Naive thymus-derived CD8-positive, alpha-beta T cell (primary cell): ENCODE measurements around the gene DCBLD1. TPM values are rescaled to one million over a fixed set of nuclear protein-coding genes. Genes with fewer than 3 reads are reported as not detected.
A peak's percentile ranks its signal among the peaks of the same experiment; 100 is the strongest.

ENCODE experiments used
- ATAC-seq, 2 donors: fragments of 150-1000 bp; cut with Tn5 transposase in 1 of 2; sonication (Bioruptor Pico), chemical (Tn5 transposase) in 1 of 2; 1 replicate in 1 of 2; 2 replicates in 1 of 2; pipeline ENCODE4 v1.10.0; 2021; ENCODE audit warnings: mild to moderate bottlenecking in 2 of 2, moderate library complexity in 2 of 2
- POLR2A ChIA-PET: fragments of 350-600 bp; sonication (Branson Sonifier 250); formaldehyde crosslinking; loops from one replicate; lab custom pipeline; 2021; ENCODE audit warnings: antibody characterized with exemption; lab: Charles Lee
- DNase-seq, 10 donors: peaks; one replicate each; pipeline versions ENCODE4 v3.0.0 to v3.0.0-alpha.2; 2020 to 2022
- H3K27ac Mint-ChIP-seq, 10 donors: one replicate each; pipeline ENCODE4 v1.8.0; 2020 to 2022; ENCODE audit warnings: mild to moderate bottlenecking in 10 of 10, mixed read lengths in 10 of 10, moderate library complexity in 4 of 10, inconsistent platforms in 1 of 10
- H3K27me3 Mint-ChIP-seq, 5 donors: one replicate each; pipeline ENCODE4 v1.8.0; 2021 to 2022; ENCODE audit warnings: mixed read lengths in 5 of 5
- H3K36me3 Mint-ChIP-seq, 3 donors: one replicate each; pipeline ENCODE4 v1.8.0; 2020 to 2022; ENCODE audit warnings: mixed read lengths in 3 of 3, mild to moderate bottlenecking in 2 of 3, inconsistent platforms in 1 of 3
- H3K4me1 Mint-ChIP-seq, 4 donors: one replicate each; pipeline ENCODE4 v1.8.0; 2021 to 2022; ENCODE audit warnings: mixed read lengths in 4 of 4
- H3K4me3 Mint-ChIP-seq, 10 donors: one replicate each; pipeline ENCODE4 v1.8.0; 2020 to 2022; ENCODE audit warnings: mild to moderate bottlenecking in 10 of 10, mixed read lengths in 10 of 10, moderate library complexity in 6 of 10, inconsistent platforms in 1 of 10
- H3K9me3 Mint-ChIP-seq, 9 donors: one replicate each; pipeline ENCODE4 v1.8.0; 2020 to 2022; ENCODE audit warnings: mixed read lengths in 9 of 9, mild to moderate bottlenecking in 3 of 9, inconsistent platforms in 1 of 9, moderate library complexity in 1 of 9
- polyA plus RNA-seq, 3 donors: library from polyadenylated mRNA; unstranded; fragments of 300-500 nt; fragmentation: Illumina TruSeq; gene quantifications; one replicate each; pipeline ENCODE4 v1.2.3, GENCODE V29; 2021
- total RNA-seq, 8 experiments: library from RNA in 2 of 8; stranded (reverse) in 2 of 8; gene quantifications; one replicate each; pipeline ENCODE4 v1.2.3 and lab custom pipeline; 2021 to 2026

Gene DCBLD1
- total and polyA plus RNA-seq, 5 experiments from 2014 or later, result 2.9 to 8.3 (median 3.6) TPM

- H3K9me3 Mint-ChIP-seq, result no peaks in the 10 kb centered on the region
- DNase-seq (no peak), ATAC-seq (no peak)
- POLR2A ChIA-PET, result no interaction called here
- no peaks in the 10 kb centered on the region for H3K36me3 Mint-ChIP-seq
- H3K4me1 Mint-ChIP-seq, result peaks cover 0 to 2% (median 0%) of the 10 kb centered on the region in 4 donors
- peaks cover 0 to 3% (median 0%) of the 10 kb centered on the region in 5 donors for H3K27me3 Mint-ChIP-seq
- no peak overlapping the region for H3K27ac Mint-ChIP-seq
- H3K4me3 Mint-ChIP-seq, result no peak overlapping the region
Measured at GRCh38 chr6:117521791-117522502, 39.5 kb downstream of the DCBLD1 start.

GRCh38 chr6:117525607-117526006 is 43.1 kb downstream of the DCBLD1 start:
- no peak overlapping the region for H3K4me3 Mint-ChIP-seq
- POLR2A ChIA-PET, result no interaction called here

GRCh38 chr6:117530467-117531242 is 48.2 kb downstream of the DCBLD1 start:
- Mint-ChIP-seq H3K9me3 (no peaks in the 10 kb centered on the region), H3K4me3 (no peak overlapping the region), H3K27me3 (peaks cover 0 to 3% (median 0%) of the 10 kb centered on the region in 5 donors), H3K4me1 (peaks cover 0 to 3% (median 0%) of the 10 kb centered on the region in 4 donors), H3K36me3 (no peaks in the 10 kb centered on the region), H3K27ac (no peak overlapping the region)
- ATAC-seq, result no peak
- no peak for DNase-seq
- POLR2A ChIA-PET, result no interaction called here

More at GRCh38 chr6:117525607-117526006, 43.1 kb downstream of the DCBLD1 start:
- no peaks in the 10 kb centered on the region for H3K36me3 Mint-ChIP-seq
- H3K4me1 Mint-ChIP-seq, result no peaks in the 10 kb centered on the region
- no peak overlapping the region for H3K27ac Mint-ChIP-seq
- peaks cover 0 to 3% (median 0%) of the 10 kb centered on the region in 5 donors for H3K27me3 Mint-ChIP-seq
- DNase-seq (no peak), ATAC-seq (no peak)
- no peaks in the 10 kb centered on the region for H3K9me3 Mint-ChIP-seq

- Mint-ChIP-seq H3K27me3 (peaks cover 0 to 3% (median 0%) of the 10 kb centered on the region in 5 donors), H3K27ac (no peak overlapping the region), H3K36me3 (no peaks in the 10 kb centered on the region), H3K4me3 (no peak overlapping the region), H3K9me3 (no peaks in the 10 kb centered on the region), H3K4me1 (peaks cover 0 to 3% (median 0%) of the 10 kb centered on the region in 4 donors)
- POLR2A ChIA-PET, result interaction anchor here (1.3 to 1.4 kb wide), 2 partner anchors 16 to 18 kb away, joined by 3 read pairs; no protein-coding TSS in a partner anchor
- ATAC-seq (no peak), DNase-seq (no peak)
Measured at GRCh38 chr6:117531346-117531745, 48.9 kb downstream of the DCBLD1 start.

- Mint-ChIP-seq H3K9me3 (no peaks in the 10 kb centered on the region), H3K27ac (no peak overlapping the region), H3K4me1 (peaks cover 0 to 3% (median 0%) of the 10 kb centered on the region in 4 donors), H3K36me3 (no peaks in the 10 kb centered on the region), H3K4me3 (no peak overlapping the region), H3K27me3 (peaks cover 0 to 5% (median 3%) of the 10 kb centered on the region in 5 donors)
- POLR2A ChIA-PET, result interaction anchor here (1.3 to 1.4 kb wide), 2 partner anchors 16 to 17 kb away, joined by 3 read pairs; no protein-coding TSS in a partner anchor
- ATAC-seq (no peak), DNase-seq (no peak)
Measured at GRCh38 chr6:117531809-117532725, 49.6 kb downstream of the DCBLD1 start.

GRCh38 chr6:117533775-117534174 is 51.3 kb downstream of the DCBLD1 start:
- peaks cover 5 to 9% (median 6%) of the 10 kb centered on the region in 5 donors for H3K27me3 Mint-ChIP-seq
- ATAC-seq (no peak), DNase-seq (no peak)
- H3K9me3 Mint-ChIP-seq, result no peaks in the 10 kb centered on the region
- peaks cover 0 to 3% (median 0%) of the 10 kb centered on the region in 4 donors for H3K4me1 Mint-ChIP-seq
- H3K4me3 Mint-ChIP-seq, result no peak overlapping the region
- H3K27ac Mint-ChIP-seq, result no peak overlapping the region
- H3K36me3 Mint-ChIP-seq, result no peaks in the 10 kb centered on the region
- POLR2A ChIA-PET, result no interaction called here

GRCh38 chr6:117534974-117535373 is 52.5 kb downstream of the DCBLD1 start:
- DNase-seq, result no peak
- Mint-ChIP-seq H3K27ac (no peak overlapping the region), H3K36me3 (no peaks in the 10 kb centered on the region), H3K4me3 (no peak overlapping the region), H3K9me3 (no peaks in the 10 kb centered on the region), H3K4me1 (peaks cover 0 to 3% (median 0%) of the 10 kb centered on the region in 4 donors), H3K27me3 (peaks cover 5 to 9% (median 6%) of the 10 kb centered on the region in 5 donors)
- no peak for ATAC-seq
- POLR2A ChIA-PET, result interaction anchor here (0.6 kb wide), 1 partner anchor 1393 kb away, joined by 3 read pairs; no protein-coding TSS in a partner anchor

GRCh38 chr6:117536317-117536716 is 53.8 kb downstream of the DCBLD1 start:
- Mint-ChIP-seq H3K9me3 (no peaks in the 10 kb centered on the region), H3K4me1 (peaks cover 0 to 2% (median under 1%) of the 10 kb centered on the region in 4 donors), H3K4me3 (no peak overlapping the region), H3K27ac (no peak overlapping the region), H3K27me3 (peaks cover 5 to 10% (median 6%) of the 10 kb centered on the region in 5 donors), H3K36me3 (no peaks in the 10 kb centered on the region)
- POLR2A ChIA-PET, result no interaction called here
- ATAC-seq (no peak), DNase-seq (no peak)

- ATAC-seq, result no peak
- POLR2A ChIA-PET, result no interaction called here
Measured at GRCh38 chr6:117538615-117539014, 56.1 kb downstream of the DCBLD1 start.

GRCh38 chr6:117540670-117541069 is 58.2 kb downstream of the DCBLD1 start:
- no peaks in the 10 kb centered on the region for H3K9me3 Mint-ChIP-seq
- no peak overlapping the region for H3K27ac Mint-ChIP-seq
- H3K36me3 Mint-ChIP-seq, result no peaks in the 10 kb centered on the region
- no peak overlapping the region for H3K4me3 Mint-ChIP-seq
- no peak for ATAC-seq
- POLR2A ChIA-PET, result no interaction called here
- H3K27me3 Mint-ChIP-seq, result peaks cover 2 to 10% (median 6%) of the 10 kb centered on the region in 5 donors
- DNase-seq, result no peak
- H3K4me1 Mint-ChIP-seq, result peaks cover 0 to 2% (median 0%) of the 10 kb centered on the region in 4 donors

More at GRCh38 chr6:117538615-117539014, 56.1 kb downstream of the DCBLD1 start:
- no peak for DNase-seq
- Mint-ChIP-seq H3K4me3 (no peak overlapping the region), H3K27me3 (peaks cover 3 to 10% (median 6%) of the 10 kb centered on the region in 5 donors), H3K36me3 (no peaks in the 10 kb centered on the region), H3K4me1 (peaks cover 0 to 2% (median 0%) of the 10 kb centered on the region in 4 donors), H3K9me3 (no peaks in the 10 kb centered on the region), H3K27ac (no peak overlapping the region)

GRCh38 chr6:117542493-117542892 is 60.0 kb downstream of the DCBLD1 start:
- Mint-ChIP-seq H3K27me3 (peaks cover 0 to 10% (median 3%) of the 10 kb centered on the region in 5 donors), H3K27ac (no peak overlapping the region), H3K4me1 (peaks cover 5 to 14% (median 11%) of the 10 kb centered on the region in 4 donors), H3K4me3 (no peak overlapping the region), H3K36me3 (no peaks in the 10 kb centered on the region), H3K9me3 (no peaks in the 10 kb centered on the region)
- POLR2A ChIA-PET, result no interaction called here
- DNase-seq (no peak), ATAC-seq (no peak)

GRCh38 chr6:117544716-117545115 is 62.2 kb downstream of the DCBLD1 start:
- Mint-ChIP-seq H3K4me3 (no peak overlapping the region), H3K27me3 (peaks cover 0 to 2% (median 0%) of the 10 kb centered on the region in 5 donors), H3K27ac (peak overlapping the region in 1 of 10 donors; percentile 52), H3K9me3 (no peaks in the 10 kb centered on the region), H3K36me3 (no peaks in the 10 kb centered on the region), H3K4me1 (peaks cover 7 to 34% (median 27%) of the 10 kb centered on the region in 4 donors)
- ATAC-seq (no peak), DNase-seq (no peak)
- POLR2A ChIA-PET, result no interaction called here
